HCT116 (cell line): ENCODE results near the gene ZNF800. TPM values are rescaled to one million over a fixed set of nuclear protein-coding genes. Genes with fewer than 3 reads are reported as not detected.

ENCODE experiments used
- ATAC-seq: fragments of 200-7000 bp; cut with Tn5 transposase; 2 replicates; pipeline ENCODE4 v1.9.1; 2020; ENCODE audit warnings: mild to moderate bottlenecking, moderate library complexity
- BruUV-seq: library from RNA; stranded (reverse); fragments of 400-500 nt; replicated peaks from 2 replicates; lab custom pipeline; 2021; lab: Mats Ljungman, UMichigan
- CTCF ChIA-PET: fragments of 300-600 bp; sonication (Branson Sonifier 250); formaldehyde crosslinking; loops from one replicate; lab custom pipeline; 2021; ENCODE audit warnings: antibody characterized with exemption; lab: Charles Lee
- POLR2A ChIA-PET: fragments of 300-600, 350-600 bp; sonication (Branson Sonifier 250); formaldehyde crosslinking; loops from one replicate; lab custom pipeline; 2021; ENCODE audit warnings: antibody characterized with exemption; lab: Charles Lee
- RAD21 ChIA-PET, 2 experiments: fragments of 300-600 bp; sonication (Branson Sonifier 250); formaldehyde crosslinking; loops; one replicate each; lab custom pipeline; 2023; ENCODE audit warnings: low total read pairs in 2 of 2; ENCODE audit not compliant: uncharacterized antibody in 2 of 2, unreplicated experiment in 2 of 2, low non-redundant PET in 1 of 2; lab: Charles Lee
- DNase-seq: peaks from one replicate; pipeline ENCODE4 v3.0.0-alpha.2; 2010; ENCODE audit warnings: low read depth, low spot score
- H2AFZ ChIP-seq: fragments of 200-600 bp; shearing (Covaris generic), sonication (generic); 2 replicates; pipeline ENCODE4 v1.6.1; 2017; ENCODE audit warnings: low read depth, mixed run types, mixed read lengths, antibody characterized with exemption, low read length; ENCODE audit not compliant: poor library complexity, severe bottlenecking
- H3K27ac ChIP-seq: 2 replicates; pipeline ENCODE4 v1.5.1; 2012; ENCODE audit warnings: low read depth, low read length
- H3K27me3 ChIP-seq: fragments of 200-600 bp; sonication (generic); 2 replicates; pipeline ENCODE4 v1.6.1; 2016; ENCODE audit warnings: mixed run types, low read length, mixed read lengths; ENCODE audit not compliant: insufficient read depth
- H3K36me3 ChIP-seq, 2 experiments: fragments of 200-500 bp in 1 of 2; fragments of 200-600 bp in 1 of 2; sonication (Bioruptor generic) in 1 of 2; sonication (generic) in 1 of 2; 2 replicates each; pipeline versions ENCODE4 v1.5.1 to v1.6.1; 2014 to 2016; ENCODE audit warnings: low read length in 2 of 2, inconsistent platforms in 1 of 2, mixed read lengths in 1 of 2, mixed run types in 1 of 2; ENCODE audit not compliant: insufficient read depth in 2 of 2, control insufficient read depth in 1 of 2
- H3K4me1 ChIP-seq, 2 experiments: fragments of 200-600 bp in 1 of 2; sonication (generic) in 1 of 2; 2 replicates each; pipeline versions ENCODE4 v1.5.1 to v1.6.1; 2012 to 2017; ENCODE audit warnings: low read length in 2 of 2, inconsistent platforms in 1 of 2, mild to moderate bottlenecking in 1 of 2, mixed read lengths in 1 of 2, mixed run types in 1 of 2, moderate library complexity in 1 of 2; ENCODE audit not compliant: insufficient read depth in 2 of 2, control insufficient read depth in 1 of 2
- H3K4me2 ChIP-seq: fragments of 200-600 bp; sonication (generic); 2 replicates; pipeline ENCODE4 v1.6.1; 2017; ENCODE audit warnings: mixed run types, low read length, mixed read lengths
- H3K4me3 ChIP-seq, 2 experiments: fragments of 200-600 bp in 1 of 2; sonication (generic) in 1 of 2; replicated peaks in 1 of 2; 2 replicates each; pipeline ENCODE4 v1.5.1; 2011 to 2016; ENCODE audit warnings: low read length in 2 of 2, control low read depth in 1 of 2, low read depth in 1 of 2, mild to moderate bottlenecking in 1 of 2, mixed read lengths in 1 of 2, mixed run types in 1 of 2
- H3K79me2 ChIP-seq: fragments of 200-600 bp; sonication (generic); 2 replicates; pipeline ENCODE4 v1.6.1; 2017; ENCODE audit warnings: mild to moderate bottlenecking, mixed run types, low read length, moderate library complexity, mixed read lengths; ENCODE audit not compliant: insufficient read depth
- H3K9ac ChIP-seq: fragments of 200-600 bp; sonication (generic); 2 replicates; pipeline ENCODE4 v1.6.1; 2016; ENCODE audit warnings: low read length, mixed read lengths
- H3K9me2 ChIP-seq: fragments of 200-600 bp; sonication (generic), shearing (Covaris generic); 2 replicates; pipeline ENCODE4 v1.6.1; 2017; ENCODE audit warnings: mixed run types, mild to moderate bottlenecking, moderate library complexity; ENCODE audit not compliant: insufficient read depth
- H3K9me3 ChIP-seq, 2 experiments: fragments of 200-500 bp in 1 of 2; fragments of 200-600 bp in 1 of 2; sonication (Bioruptor generic) in 1 of 2; sonication (generic) in 1 of 2; 2 replicates each; pipeline ENCODE4 v1.6.1; 2014 to 2017; ENCODE audit warnings: low read length in 2 of 2, mixed read lengths in 2 of 2, inconsistent platforms in 1 of 2, low read depth in 1 of 2, mild to moderate bottlenecking in 1 of 2, mixed run types in 1 of 2, moderate library complexity in 1 of 2; ENCODE audit not compliant: control insufficient read depth in 1 of 2, insufficient read depth in 1 of 2
- H4K20me1 ChIP-seq: fragments of 200-600 bp; sonication (generic), shearing (Covaris generic); 2 replicates; pipeline ENCODE4 v1.6.1; 2017; ENCODE audit warnings: mixed run types, mild to moderate bottlenecking, moderate library complexity; ENCODE audit not compliant: insufficient read depth
- JUND ChIP-seq: IDR thresholded peaks from 2 replicates; pipeline ENCODE4 v1.6.1; 2012
- REST ChIP-seq: IDR thresholded peaks from 2 replicates; pipeline ENCODE4 v1.6.1; 2012; ENCODE audit warnings: low read depth
- SP1 ChIP-seq: IDR thresholded peaks from 2 replicates; pipeline ENCODE4 v1.6.1; 2012; ENCODE audit warnings: low read depth
- ZNF274 ChIP-seq: fragments of 200-500 bp; sonication (Bioruptor generic); IDR thresholded peaks from 2 replicates; pipeline ENCODE4 v1.6.1; 2014; ENCODE audit warnings: mild to moderate bottlenecking, low read depth, low read length, inconsistent platforms
- intact Hi-C: fragments of 100-400 bp; cut with micrococcal nuclease; formaldehyde crosslinking; loops from 2 replicates; pipeline ENCODE4 v1.10.0; 2022
- total RNA-seq: library from RNA; stranded (reverse); gene quantifications from one replicate; pipeline ENCODE4 v1.2.1, GENCODE V29; 2021; ENCODE audit not compliant: unreplicated experiment

ZNF800 gene
- total RNA-seq, 1 experiment from 2014 or later = 30.9 TPM

GRCh38 chr7:127409629-127410028, 17.1 kb upstream of the ZNF800 start (continued):
- TF ChIP-seq SP1 (no peak), JUND (no peak), REST (no peak), ZNF274 (no peak)

GRCh38 chr7:127404286-127405072, 12.0 kb upstream of the ZNF800 start:
- no peaks in the 10 kb centered on the region for H3K9me3 ChIP-seq

More at GRCh38 chr7:127404286-127405072, 12.0 kb upstream of the ZNF800 start:
- Histone ChIP-seq H3K36me3 (no peaks in the 10 kb centered on the region), H3K9ac (no peak overlapping the region), H3K4me2 (no peak overlapping the region), H2AFZ (no peak overlapping the region), H3K9me2 (no peaks in the 10 kb centered on the region), H3K4me1 (no peaks in the 10 kb centered on the region), H3K27me3 (peaks cover 35% of the 10 kb centered on the region), H3K79me2 (no peaks in the 10 kb centered on the region), H3K4me3 (no peak overlapping the region), H4K20me1 (no peaks in the 10 kb centered on the region; the same call in 1 of the 2 replicates), H3K27ac (no peak overlapping the region)
- TF ChIP-seq SP1 = no peak
- POLR2A ChIA-PET = no interaction called here
- CTCF ChIA-PET = no interaction called here
- intact Hi-C loops = no loop called here
- no TSS peak for BruUV-seq
- DNase-seq (no peak), ATAC-seq (no peak)
- RAD21 ChIA-PET = no interaction called here
